Measurements from ENCODE around the gene MRPL53.

MRPL53 gene

DNA sequence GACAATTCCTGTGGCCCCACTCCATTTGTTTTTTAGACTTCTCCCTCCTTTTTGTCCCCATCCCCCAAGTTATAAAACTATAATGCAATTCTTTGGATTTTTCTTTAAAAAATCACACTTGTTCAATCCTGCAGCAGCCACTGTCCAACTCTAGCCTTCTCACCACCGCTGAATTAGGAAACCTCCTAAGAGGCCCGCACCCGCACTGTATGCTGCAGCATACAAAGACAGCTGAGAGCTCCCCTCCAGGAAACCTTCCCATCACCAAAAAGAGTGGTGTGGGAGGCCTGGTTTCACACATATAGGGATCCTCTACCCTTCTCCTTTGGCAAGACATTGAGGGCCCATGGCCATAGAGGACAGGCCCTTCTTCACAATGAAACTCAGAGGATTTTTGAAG is 32.1 kb upstream of the MRPL53 start:
- Histone ChIP-seq H3K36me3 (ENCODE audit: control insufficient read depth in 2 of 2, insufficient read depth in 1 of 2, low read length in 2 of 2) (peaks cover 4 to 20% of the 10 kb centered on the region in 2 experiments; a peak in 2 of 3 replicates), H3K4me1 (ENCODE audit: control insufficient read depth, insufficient read depth, low read length) (peaks cover 4% of the 10 kb centered on the region; the same call in 1 of the 2 replicates), H3K27ac (ENCODE audit: extremely low read depth, low read depth, low read length) (no peak overlapping the region), H3K9me3 (ENCODE audit: control insufficient read depth, insufficient read depth, low read depth, low read length) (no peaks in the 10 kb centered on the region), H3K4me3 (ENCODE audit: low read depth, low read length) (no peak overlapping the region)
- CTCF ChIA-PET: interaction anchor here (1.0 to 2.8 kb wide), 3 partner anchors 15 to 81 kb away, joined by 3 to 13 read pairs (median 6); partner anchors contain the start of genes CCDC142 and TTC31
- TF ChIP-seq ZFP3 (tag by site-specific recombination; IDR thresholded peaks at IDR 0.05; ENCODE audit: low read depth): no peak
- TF ChIP-seq HOXA7 (CRISPR knock-in tag; IDR thresholded peaks at IDR 0.05; ENCODE audit: borderline replicate concordance): no peak
- no peak for TF ChIP-seq ZNF274 (IDR thresholded peaks at IDR 0.05; ENCODE audit: low read length)
- no peak for TF ChIP-seq ZNF274 (tag by site-specific recombination; IDR thresholded peaks at IDR 0.05; ENCODE audit: borderline replicate concordance)
- TF ChIP-seq, protein P1, sequence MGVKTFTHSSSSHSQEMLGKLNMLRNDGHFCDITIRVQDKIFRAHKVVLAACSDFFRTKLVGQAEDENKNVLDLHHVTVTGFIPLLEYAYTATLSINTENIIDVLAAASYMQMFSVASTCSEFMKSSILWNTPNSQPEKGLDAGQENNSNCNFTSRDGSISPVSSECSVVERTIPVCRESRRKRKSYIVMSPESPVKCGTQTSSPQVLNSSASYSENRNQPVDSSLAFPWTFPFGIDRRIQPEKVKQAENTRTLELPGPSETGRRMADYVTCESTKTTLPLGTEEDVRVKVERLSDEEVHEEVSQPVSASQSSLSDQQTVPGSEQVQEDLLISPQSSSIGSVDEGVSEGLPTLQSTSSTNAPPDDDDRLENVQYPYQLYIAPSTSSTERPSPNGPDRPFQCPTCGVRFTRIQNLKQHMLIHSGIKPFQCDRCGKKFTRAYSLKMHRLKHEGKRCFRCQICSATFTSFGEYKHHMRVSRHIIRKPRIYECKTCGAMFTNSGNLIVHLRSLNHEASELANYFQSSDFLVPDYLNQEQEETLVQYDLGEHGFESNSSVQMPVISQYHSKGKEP (tag by site-specific recombination; IDR thresholded peaks at IDR 0.05): no peak
- TF ChIP-seq ZNF529 (tag by site-specific recombination; IDR thresholded peaks at IDR 0.05; ENCODE audit: insufficient replicate concordance): no peak
- TF ChIP-seq ZNF292 (tag by site-specific recombination; IDR thresholded peaks at IDR 0.05; ENCODE audit: borderline replicate concordance, low read depth): no peak
- no peak for TF ChIP-seq ZNF76 (tag by site-specific recombination; IDR thresholded peaks at IDR 0.05; ENCODE audit: borderline replicate concordance, low read depth)
- no peak for TF ChIP-seq ZNF423 (tag by site-specific recombination; IDR thresholded peaks at IDR 0.05)
- no peak for TF ChIP-seq ZNF560 (tag by site-specific recombination; IDR thresholded peaks at IDR 0.05; ENCODE audit: borderline replicate concordance)
- TF ChIP-seq ZBTB8A (tag by site-specific recombination; IDR thresholded peaks at IDR 0.05): no peak
- TF ChIP-seq, protein P2, sequence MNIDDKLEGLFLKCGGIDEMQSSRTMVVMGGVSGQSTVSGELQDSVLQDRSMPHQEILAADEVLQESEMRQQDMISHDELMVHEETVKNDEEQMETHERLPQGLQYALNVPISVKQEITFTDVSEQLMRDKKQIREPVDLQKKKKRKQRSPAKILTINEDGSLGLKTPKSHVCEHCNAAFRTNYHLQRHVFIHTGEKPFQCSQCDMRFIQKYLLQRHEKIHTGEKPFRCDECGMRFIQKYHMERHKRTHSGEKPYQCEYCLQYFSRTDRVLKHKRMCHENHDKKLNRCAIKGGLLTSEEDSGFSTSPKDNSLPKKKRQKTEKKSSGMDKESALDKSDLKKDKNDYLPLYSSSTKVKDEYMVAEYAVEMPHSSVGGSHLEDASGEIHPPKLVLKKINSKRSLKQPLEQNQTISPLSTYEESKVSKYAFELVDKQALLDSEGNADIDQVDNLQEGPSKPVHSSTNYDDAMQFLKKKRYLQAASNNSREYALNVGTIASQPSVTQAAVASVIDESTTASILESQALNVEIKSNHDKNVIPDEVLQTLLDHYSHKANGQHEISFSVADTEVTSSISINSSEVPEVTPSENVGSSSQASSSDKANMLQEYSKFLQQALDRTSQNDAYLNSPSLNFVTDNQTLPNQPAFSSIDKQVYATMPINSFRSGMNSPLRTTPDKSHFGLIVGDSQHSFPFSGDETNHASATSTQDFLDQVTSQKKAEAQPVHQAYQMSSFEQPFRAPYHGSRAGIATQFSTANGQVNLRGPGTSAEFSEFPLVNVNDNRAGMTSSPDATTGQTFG (tag by site-specific recombination; IDR thresholded peaks at IDR 0.05; ENCODE audit: borderline replicate concordance): no peak
- TF ChIP-seq, protein P3, sequence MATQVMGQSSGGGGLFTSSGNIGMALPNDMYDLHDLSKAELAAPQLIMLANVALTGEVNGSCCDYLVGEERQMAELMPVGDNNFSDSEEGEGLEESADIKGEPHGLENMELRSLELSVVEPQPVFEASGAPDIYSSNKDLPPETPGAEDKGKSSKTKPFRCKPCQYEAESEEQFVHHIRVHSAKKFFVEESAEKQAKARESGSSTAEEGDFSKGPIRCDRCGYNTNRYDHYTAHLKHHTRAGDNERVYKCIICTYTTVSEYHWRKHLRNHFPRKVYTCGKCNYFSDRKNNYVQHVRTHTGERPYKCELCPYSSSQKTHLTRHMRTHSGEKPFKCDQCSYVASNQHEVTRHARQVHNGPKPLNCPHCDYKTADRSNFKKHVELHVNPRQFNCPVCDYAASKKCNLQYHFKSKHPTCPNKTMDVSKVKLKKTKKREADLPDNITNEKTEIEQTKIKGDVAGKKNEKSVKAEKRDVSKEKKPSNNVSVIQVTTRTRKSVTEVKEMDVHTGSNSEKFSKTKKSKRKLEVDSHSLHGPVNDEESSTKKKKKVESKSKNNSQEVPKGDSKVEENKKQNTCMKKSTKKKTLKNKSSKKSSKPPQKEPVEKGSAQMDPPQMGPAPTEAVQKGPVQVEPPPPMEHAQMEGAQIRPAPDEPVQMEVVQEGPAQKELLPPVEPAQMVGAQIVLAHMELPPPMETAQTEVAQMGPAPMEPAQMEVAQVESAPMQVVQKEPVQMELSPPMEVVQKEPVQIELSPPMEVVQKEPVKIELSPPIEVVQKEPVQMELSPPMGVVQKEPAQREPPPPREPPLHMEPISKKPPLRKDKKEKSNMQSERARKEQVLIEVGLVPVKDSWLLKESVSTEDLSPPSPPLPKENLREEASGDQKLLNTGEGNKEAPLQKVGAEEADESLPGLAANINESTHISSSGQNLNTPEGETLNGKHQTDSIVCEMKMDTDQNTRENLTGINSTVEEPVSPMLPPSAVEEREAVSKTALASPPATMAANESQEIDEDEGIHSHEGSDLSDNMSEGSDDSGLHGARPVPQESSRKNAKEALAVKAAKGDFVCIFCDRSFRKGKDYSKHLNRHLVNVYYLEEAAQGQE (tag by site-specific recombination; IDR thresholded peaks at IDR 0.05): no peak
- TF ChIP-seq MZF1 (tag by site-specific recombination; IDR thresholded peaks at IDR 0.05; ENCODE audit: borderline replicate concordance): no peak
- no peak for TF ChIP-seq ZNF658 (tag by site-specific recombination; IDR thresholded peaks at IDR 0.05)
- TF ChIP-seq, protein P4, sequence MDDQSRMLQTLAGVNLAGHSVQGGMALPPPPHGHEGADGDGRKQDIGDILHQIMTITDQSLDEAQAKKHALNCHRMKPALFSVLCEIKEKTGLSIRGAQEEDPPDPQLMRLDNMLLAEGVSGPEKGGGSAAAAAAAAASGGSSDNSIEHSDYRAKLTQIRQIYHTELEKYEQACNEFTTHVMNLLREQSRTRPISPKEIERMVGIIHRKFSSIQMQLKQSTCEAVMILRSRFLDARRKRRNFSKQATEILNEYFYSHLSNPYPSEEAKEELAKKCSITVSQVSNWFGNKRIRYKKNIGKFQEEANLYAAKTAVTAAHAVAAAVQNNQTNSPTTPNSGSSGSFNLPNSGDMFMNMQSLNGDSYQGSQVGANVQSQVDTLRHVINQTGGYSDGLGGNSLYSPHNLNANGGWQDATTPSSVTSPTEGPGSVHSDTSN (CRISPR knock-in tag; IDR thresholded peaks at IDR 0.05): no peak
- TF ChIP-seq SP3 (tag by site-specific recombination; IDR thresholded peaks at IDR 0.05): no peak
- POLR2A ChIA-PET: interaction anchor here (1.8 to 3.1 kb wide), 3 partner anchors 22 to 46 kb away, joined by 6 to 16 read pairs (median 12); partner anchors contain the start of genes AUP1, DQX1, HTRA2 and WBP1

Data from HEK293 (cell line).